ENCODE data around the gene TP53I13.

TP53I13 gene

GRCh38 chr17:29581583-29582253 lies 13.2 kb downstream of the TP53I13 start:
- in situ Hi-C loops (cut with MboI; ENCODE audit: low sequenced_read_pairs, unreplicated experiment), result no loop called here
- no peak for DNase-seq (ENCODE audit: low spot score)
- TF ChIP-seq CTCF (IDR thresholded peaks at IDR 0.05; ENCODE audit: borderline replicate concordance, control extremely low read depth, extremely low read depth, insufficient read depth, missing control alignments), result no peak

GRCh38 chr17:29582254-29582765 lies 13.8 kb downstream of the TP53I13 start:
- TF ChIP-seq CTCF (IDR thresholded peaks at IDR 0.05; ENCODE audit: borderline replicate concordance, control extremely low read depth, extremely low read depth, insufficient read depth, missing control alignments), result no peak
- in situ Hi-C loops (cut with MboI; ENCODE audit: low sequenced_read_pairs, unreplicated experiment), result no loop called here
- DNase-seq (ENCODE audit: low spot score), result no peak

- in situ Hi-C loops (cut with MboI; ENCODE audit: low sequenced_read_pairs, unreplicated experiment), result no loop called here
Observed at GRCh38 chr17:29582772-29583171, 14.3 kb downstream of the TP53I13 start.

GRCh38 chr17:29583324-29584248 lies 15.1 kb downstream of the TP53I13 start:
- no peak for DNase-seq (ENCODE audit: low spot score)
- in situ Hi-C loops (cut with MboI; ENCODE audit: low sequenced_read_pairs, unreplicated experiment), result no loop called here
- no peak for TF ChIP-seq CTCF (IDR thresholded peaks at IDR 0.05; ENCODE audit: borderline replicate concordance, control extremely low read depth, extremely low read depth, insufficient read depth, missing control alignments)

More at GRCh38 chr17:29582772-29583171, 14.3 kb downstream of the TP53I13 start:
- no peak for DNase-seq (ENCODE audit: low spot score)
- no peak for TF ChIP-seq CTCF (IDR thresholded peaks at IDR 0.05; ENCODE audit: borderline replicate concordance, control extremely low read depth, extremely low read depth, insufficient read depth, missing control alignments)

- in situ Hi-C loops (cut with MboI; ENCODE audit: low sequenced_read_pairs, unreplicated experiment), result no loop called here
- DNase-seq (ENCODE audit: low spot score), result no peak
- no peak for TF ChIP-seq CTCF (IDR thresholded peaks at IDR 0.05; ENCODE audit: borderline replicate concordance, control extremely low read depth, extremely low read depth, insufficient read depth, missing control alignments)
Observed at GRCh38 chr17:29584452-29585079, 16.1 kb downstream of the TP53I13 start.

- DNase-seq (ENCODE audit: low spot score), result no peak
- in situ Hi-C loops (cut with MboI; ENCODE audit: low sequenced_read_pairs, unreplicated experiment), result no loop called here
- TF ChIP-seq CTCF (IDR thresholded peaks at IDR 0.05; ENCODE audit: borderline replicate concordance, control extremely low read depth, extremely low read depth, insufficient read depth, missing control alignments), result peak; percentile 47
Observed at GRCh38 chr17:29585080-29585751, 16.7 kb downstream of the TP53I13 start.
